B cell (primary cell): ENCODE measurements around the gene MVB12B. TPM values are rescaled to one million over a fixed set of nuclear protein-coding genes. Genes with fewer than 3 reads are reported as not detected.

Experiments used
- ATAC-seq: fragments of 200-7000 bp; cut with Tn5 transposase; one replicate; pipeline ENCODE4 v1.10.0; 2021; ENCODE audit warnings: low read depth, mild to moderate bottlenecking, moderate number of reproducible peaks, moderate library complexity
- CTCF ChIA-PET: fragments of 350-600 bp; sonication (Branson Sonifier 250); formaldehyde crosslinking; loops from one replicate; lab custom pipeline; 2021; ENCODE audit warnings: antibody characterized with exemption, inconsistent platforms; lab: Charles Lee
- POLR2A ChIA-PET: fragments of 350-600 bp; sonication (Branson Sonifier 250); formaldehyde crosslinking; loops from one replicate; lab custom pipeline; 2021; ENCODE audit warnings: antibody characterized with exemption; lab: Charles Lee
- DNase-seq: peaks from one replicate; pipeline ENCODE4 v3.0.0; 2013
- H2AFZ ChIP-seq: 2 replicates; pipeline ENCODE4 v1.6.1; 2012; ENCODE audit warnings: mild to moderate bottlenecking, low read depth, low read length; ENCODE audit not compliant: insufficient read depth, poor library complexity, severe bottlenecking
- H3K27ac ChIP-seq, 2 donors: 1 replicate in 1 of 2; 2 replicates in 1 of 2; pipeline ENCODE4 v1.5.1; 2012 to 2013; ENCODE audit warnings: low read length in 2 of 2, mild to moderate bottlenecking in 2 of 2, moderate library complexity in 1 of 2
- H3K27me3 ChIP-seq, 4 experiments: fragments of 200-600 bp in 1 of 4; sonication (generic) in 1 of 4; replicated peaks in 1 of 4; 1 replicate in 2 of 4; 2 replicates in 2 of 4; pipeline versions ENCODE4 v1.6.1 to v1.7.0; 2013 to 2016; ENCODE audit warnings: low read length in 3 of 4, mild to moderate bottlenecking in 2 of 4, mixed read lengths in 1 of 4, moderate library complexity in 1 of 4; ENCODE audit not compliant: insufficient read depth in 4 of 4, control insufficient read depth in 3 of 4; ENCODE audit errors: control extremely low read depth in 1 of 4
- H3K36me3 ChIP-seq, 2 experiments: replicated peaks in 1 of 2; 1 replicate in 1 of 2; 2 replicates in 1 of 2; pipeline versions ENCODE4 v1.6.1 to v1.7.1; 2013; ENCODE audit warnings: low read length in 1 of 2; ENCODE audit not compliant: insufficient read depth in 2 of 2, control insufficient read depth in 1 of 2; ENCODE audit errors: control extremely low read depth in 1 of 2, extremely low read depth in 1 of 2
- H3K4me1 ChIP-seq, 2 donors: fragments of 200-600 bp in 1 of 2; sonication (generic) in 1 of 2; 1 replicate in 1 of 2; 2 replicates in 1 of 2; pipeline versions ENCODE4 v1.5.1 to v1.6.1; 2013 to 2017; ENCODE audit warnings: low read length in 2 of 2; ENCODE audit not compliant: control insufficient read depth in 2 of 2, insufficient read depth in 2 of 2
- H3K4me2 ChIP-seq: replicated peaks from 2 replicates; pipeline ENCODE3; 2012; ENCODE audit warnings: mild to moderate bottlenecking, low read depth, low read length; ENCODE audit not compliant: poor library complexity, severe bottlenecking
- H3K4me3 ChIP-seq, 5 experiments: fragments of 200-600 bp in 1 of 5; sonication (generic) in 1 of 5; 1 replicate in 3 of 5; 2 replicates in 2 of 5; pipeline versions ENCODE4 v1.5.1 to v1.7.0; 2011 to 2016; ENCODE audit warnings: low read length in 4 of 5, mild to moderate bottlenecking in 4 of 5, low read depth in 2 of 5, control low read depth in 1 of 5, moderate library complexity in 1 of 5; ENCODE audit not compliant: insufficient read depth in 1 of 5; ENCODE audit errors: control extremely low read depth in 1 of 5, extremely low read depth in 1 of 5
- H3K79me2 ChIP-seq: fragments of 200-600 bp; sonication (generic); one replicate; pipeline ENCODE4 v1.6.0; 2016; ENCODE audit warnings: low read length; ENCODE audit not compliant: control insufficient read depth, insufficient read depth
- H3K9ac ChIP-seq: fragments of 200-600 bp; sonication (generic); 2 replicates; pipeline ENCODE4 v1.6.1; 2017; ENCODE audit warnings: mild to moderate bottlenecking, low read length, moderate library complexity
- H3K9me3 ChIP-seq, 3 donors: one replicate each; pipeline versions ENCODE4 v1.6.1 to v1.7.1; 2013; ENCODE audit warnings: low read length in 2 of 3; ENCODE audit not compliant: control insufficient read depth in 2 of 3, insufficient read depth in 1 of 3; ENCODE audit errors: control extremely low read depth in 1 of 3
- H4K20me1 ChIP-seq: 2 replicates; pipeline ENCODE4 v1.6.0; 2012; ENCODE audit warnings: mild to moderate bottlenecking, low read length; ENCODE audit not compliant: insufficient read depth, control insufficient read depth, poor library complexity, severe bottlenecking
- H3K27ac Mint-ChIP-seq: one replicate; pipeline ENCODE4 v1.8.0; 2021; ENCODE audit warnings: mixed read lengths
- H3K27me3 Mint-ChIP-seq: one replicate; pipeline ENCODE4 v1.8.0; 2021; ENCODE audit warnings: mixed read lengths
- H3K4me1 Mint-ChIP-seq: one replicate; pipeline ENCODE4 v1.8.0; 2021; ENCODE audit warnings: mixed read lengths
- H3K4me3 Mint-ChIP-seq: one replicate; pipeline ENCODE4 v1.8.0; 2021; ENCODE audit warnings: mixed read lengths
- H3K9me3 Mint-ChIP-seq: one replicate; pipeline ENCODE4 v1.8.0; 2022; ENCODE audit warnings: mixed read lengths; ENCODE audit not compliant: insufficient read depth
- EZH2 ChIP-seq: IDR thresholded peaks from 2 replicates; pipeline ENCODE4 v1.6.1; 2012; ENCODE audit warnings: borderline replicate concordance, low read depth, mild to moderate bottlenecking, moderate library complexity, low read length; ENCODE audit not compliant: insufficient read depth, poor library complexity, severe bottlenecking
- WGBS: methylation state at CpG from one replicate; pipeline ENCODE4 v1.1.5; 2013; ENCODE audit warnings: missing lambda C conversion rate; ENCODE audit not compliant: insufficient coverage; 5-methylcytosine and 5-hydroxymethylcytosine counted together
- intact Hi-C: fragments of 100-400 bp; cut with micrococcal nuclease; formaldehyde crosslinking; loops from one replicate; pipeline ENCODE4 v1.10.0; 2022
- polyA plus RNA-seq: library from polyadenylated mRNA; depleted of rRNA; stranded (reverse); fragments of >200 nt; gene quantifications from 2 replicates; pipeline ENCODE4 v1.2.3, GENCODE V29; 2012
- total RNA-seq, 2 donors: library from RNA; stranded (reverse); fragments of 120-200 nt in 1 of 2; gene quantifications; 1 replicate in 1 of 2; 2 replicates in 1 of 2; pipeline versions ENCODE4 v1.2.3 to v1.2.4, GENCODE V29; 2013 to 2022
- TF ChIP-seq, protein P1 (sequence below): fragments of 200-600 bp; IDR thresholded peaks from one replicate; pipeline ENCODE4 v1.8.0; 2022; ENCODE audit warnings: antibody characterized with exemption, mild to moderate bottlenecking

The MVB12B gene
- total and polyA plus RNA-seq, 2 donors (not counting 1 experiment from before 2014, with no cell fraction given) = 1.2 to 9.8 TPM

DNA sequence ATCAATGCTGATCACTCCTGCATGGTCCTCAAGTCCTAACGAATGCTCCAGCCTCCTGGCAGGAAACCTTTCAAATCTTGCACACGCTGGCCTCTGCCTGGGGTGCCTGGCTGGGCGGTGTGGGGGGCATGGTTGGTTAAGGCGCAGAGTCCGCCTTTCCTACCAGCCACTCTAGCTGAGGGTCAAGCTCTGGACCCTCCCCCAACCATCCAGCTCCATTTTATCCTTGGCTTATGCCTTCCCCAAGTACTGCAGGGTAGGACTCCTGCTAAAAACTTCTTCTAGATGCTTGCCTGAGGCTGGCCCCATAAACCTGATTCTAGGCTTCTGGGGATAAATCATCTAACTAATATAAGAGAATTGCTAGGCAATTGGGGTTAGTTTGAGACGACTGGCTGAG is 808 bp upstream of the MVB12B start:
- peak overlapping the region; percentile 85 for H3K4me2 ChIP-seq
- peaks cover 23% of the 10 kb centered on the region for H3K27me3 Mint-ChIP-seq
- H2AFZ ChIP-seq = peak overlapping the region; percentile 86
- H3K27ac Mint-ChIP-seq = peak overlapping the region; percentile 79
- DNase-seq (no peak), ATAC-seq (no peak)
- TF ChIP-seq, protein P1, sequence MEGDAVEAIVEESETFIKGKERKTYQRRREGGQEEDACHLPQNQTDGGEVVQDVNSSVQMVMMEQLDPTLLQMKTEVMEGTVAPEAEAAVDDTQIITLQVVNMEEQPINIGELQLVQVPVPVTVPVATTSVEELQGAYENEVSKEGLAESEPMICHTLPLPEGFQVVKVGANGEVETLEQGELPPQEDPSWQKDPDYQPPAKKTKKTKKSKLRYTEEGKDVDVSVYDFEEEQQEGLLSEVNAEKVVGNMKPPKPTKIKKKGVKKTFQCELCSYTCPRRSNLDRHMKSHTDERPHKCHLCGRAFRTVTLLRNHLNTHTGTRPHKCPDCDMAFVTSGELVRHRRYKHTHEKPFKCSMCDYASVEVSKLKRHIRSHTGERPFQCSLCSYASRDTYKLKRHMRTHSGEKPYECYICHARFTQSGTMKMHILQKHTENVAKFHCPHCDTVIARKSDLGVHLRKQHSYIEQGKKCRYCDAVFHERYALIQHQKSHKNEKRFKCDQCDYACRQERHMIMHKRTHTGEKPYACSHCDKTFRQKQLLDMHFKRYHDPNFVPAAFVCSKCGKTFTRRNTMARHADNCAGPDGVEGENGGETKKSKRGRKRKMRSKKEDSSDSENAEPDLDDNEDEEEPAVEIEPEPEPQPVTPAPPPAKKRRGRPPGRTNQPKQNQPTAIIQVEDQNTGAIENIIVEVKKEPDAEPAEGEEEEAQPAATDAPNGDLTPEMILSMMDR = no peak
- no peak for TF ChIP-seq EZH2
- H3K4me1 Mint-ChIP-seq = peaks cover 18% of the 10 kb centered on the region
- no peak overlapping the region for H3K27ac ChIP-seq
- peaks cover 10 to 14% of the 10 kb centered on the region in 2 donors for H3K4me1 ChIP-seq
- H3K4me3 ChIP-seq = peak overlapping the region in 2 of 5 experiments; percentile 44 to 45
- intact Hi-C loops = loop anchor here (10.0 kb wide), 1 partner anchor 239 kb away; no protein-coding TSS in a partner anchor
- H3K9me3 Mint-ChIP-seq = peaks cover 4% of the 10 kb centered on the region
- H3K4me3 Mint-ChIP-seq = peak overlapping the region; percentile 86
- WGBS = 91% methylated on average over 4 of the region's 6 CpGs
- H4K20me1 ChIP-seq = no peaks in the 10 kb centered on the region
- ChIA-PET CTCF (interaction anchor here (0.5 to 4.2 kb wide), 8 partner anchors 8 to 918 kb away, joined by 3 to 23 read pairs (median 4); no protein-coding TSS in a partner anchor), POLR2A (no interaction called here)
- peaks cover 2 to 12% (median 3%) of the 10 kb centered on the region in 3 donors for H3K9me3 ChIP-seq
- H3K27me3 ChIP-seq = peaks cover 0 to 10% (median 0%) of the 10 kb centered on the region in 4 experiments
- H3K79me2 ChIP-seq = no peaks in the 10 kb centered on the region
- H3K9ac ChIP-seq = peak overlapping the region; percentile 54
- H3K36me3 ChIP-seq = no peaks in the 10 kb centered on the region

DNA sequence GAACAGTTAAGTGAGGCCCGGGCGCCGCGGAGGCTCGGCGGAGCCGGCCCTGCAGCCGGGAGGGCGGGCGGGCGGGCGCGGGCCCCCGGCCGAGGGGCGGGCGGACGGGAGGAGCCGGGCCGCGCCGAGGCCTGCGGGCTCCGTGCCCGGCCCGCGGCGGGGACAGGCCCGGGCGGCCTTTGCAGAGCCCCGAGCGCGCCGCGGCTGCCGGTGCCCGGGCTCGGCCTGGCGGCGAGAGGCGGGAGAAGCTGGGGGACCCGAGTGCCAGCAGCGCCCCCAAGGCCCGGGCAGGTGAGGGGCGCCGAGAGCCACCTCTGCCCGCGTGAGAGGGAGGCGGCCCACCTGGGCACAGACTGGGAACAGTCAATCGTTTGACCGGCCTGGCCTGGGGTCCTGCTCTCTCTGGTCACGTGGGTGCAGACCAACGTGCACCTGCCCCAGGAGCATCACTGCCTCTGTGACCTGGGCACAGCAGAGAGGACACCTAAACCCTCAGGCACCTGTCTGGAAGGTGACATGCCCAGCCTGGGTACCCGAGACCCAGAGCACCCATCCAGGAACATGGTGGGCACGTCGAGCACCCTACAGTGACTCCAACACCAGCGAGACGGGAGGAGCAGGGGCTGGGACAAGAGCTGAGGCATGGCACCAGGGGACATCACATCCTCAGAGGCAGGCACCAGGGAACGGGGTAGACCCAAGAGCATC is 531 bp downstream of the MVB12B start:
- no peak overlapping the region for H3K27ac ChIP-seq
- ATAC-seq = peak; percentile 52
- peaks cover 4% of the 10 kb centered on the region for H3K9me3 Mint-ChIP-seq
- H3K9me3 ChIP-seq = peaks cover 2 to 12% (median 3%) of the 10 kb centered on the region in 3 donors
- H2AFZ ChIP-seq = peak overlapping the region; percentile 74
- peak overlapping the region; percentile 26 for H3K27ac Mint-ChIP-seq
- H4K20me1 ChIP-seq = no peaks in the 10 kb centered on the region
- intact Hi-C loops = loop anchor here (10.0 kb wide), 1 partner anchor 238 kb away; no protein-coding TSS in a partner anchor
- peak overlapping the region; percentile 61 for H3K9ac ChIP-seq
- peak overlapping the region; percentile 77 for H3K4me3 Mint-ChIP-seq
- H3K4me2 ChIP-seq = peak overlapping the region; percentile 87
- peaks cover 0 to 10% (median 0%) of the 10 kb centered on the region in 4 experiments for H3K27me3 ChIP-seq
- peaks cover 19% of the 10 kb centered on the region for H3K27me3 Mint-ChIP-seq
- ChIA-PET POLR2A (interaction anchor here (1.3 kb wide), 1 partner anchor 20 kb away, joined by 4 read pairs; no protein-coding TSS in a partner anchor), CTCF (interaction anchor here (0.6 to 4.2 kb wide), 5 partner anchors 11 to 919 kb away, joined by 3 to 23 read pairs (median 8); no protein-coding TSS in a partner anchor)
- peak overlapping the region in 4 of 5 experiments; percentile 37 to 56 (median 50) for H3K4me3 ChIP-seq
- WGBS = 7% methylated on average over 59 of the region's 59 CpGs
- H3K36me3 ChIP-seq = no peaks in the 10 kb centered on the region
- H3K79me2 ChIP-seq = no peaks in the 10 kb centered on the region
- TF ChIP-seq, protein P1 = no peak
- no peak for TF ChIP-seq EZH2
- peaks cover 18% of the 10 kb centered on the region for H3K4me1 Mint-ChIP-seq
- H3K4me1 ChIP-seq = peaks cover 10 to 14% of the 10 kb centered on the region in 2 donors
- peak; percentile 58 for DNase-seq
